Smooth muscle cell (in vitro differentiated cells): Measurements from ENCODE around the gene USP43. TPM values are rescaled to one million over a fixed set of nuclear protein-coding genes. Genes with fewer than 3 reads are reported as not detected.
"Not testable (repeated sequence)": the region's sequence is repeated elsewhere in the genome, so short reads cannot be mapped to it uniquely, and the experiment has no call there.

Source experiments
- DNase-seq: peaks from one replicate; lab custom pipeline; 2025; ENCODE audit not compliant: unreplicated experiment; lab: John Stamatoyannopoulos, UW
- H2AFZ ChIP-seq: fragments of 200-600 bp; sonication (generic); 2 replicates; pipeline ENCODE4 v1.6.0; 2016; ENCODE audit warnings: antibody characterized with exemption, low read depth, mild to moderate bottlenecking
- H3F3A ChIP-seq: fragments of 200-600 bp; sonication (generic); 2 replicates; pipeline ENCODE4 v1.6.0; 2017; ENCODE audit warnings: antibody characterized with exemption, low read depth
- H3K27ac ChIP-seq: fragments of 200-600 bp; sonication (generic); 2 replicates; pipeline ENCODE4 v1.5.1; 2016; ENCODE audit warnings: low read depth, mild to moderate bottlenecking
- H3K27me3 ChIP-seq: fragments of 200-600 bp; sonication (generic); 2 replicates; pipeline ENCODE4 v1.6.1; 2016; ENCODE audit warnings: low read depth, mild to moderate bottlenecking
- H3K36me3 ChIP-seq: fragments of 200-600 bp; sonication (generic); 2 replicates; pipeline ENCODE4 v1.5.1; 2016; ENCODE audit warnings: low read depth
- H3K4me1 ChIP-seq: fragments of 200-600 bp; sonication (generic); 2 replicates; pipeline ENCODE4 v1.5.1; 2016; ENCODE audit warnings: low read depth
- H3K4me2 ChIP-seq: fragments of 200-600 bp; sonication (generic); 2 replicates; pipeline ENCODE4 v1.6.0; 2016; ENCODE audit warnings: mild to moderate bottlenecking
- H3K4me3 ChIP-seq: fragments of 200-600 bp; sonication (generic); 2 replicates; pipeline ENCODE4 v1.5.1; 2016; ENCODE audit warnings: mild to moderate bottlenecking
- H3K79me2 ChIP-seq: fragments of 200-600 bp; sonication (generic); 2 replicates; pipeline ENCODE4 v1.6.0; 2016; ENCODE audit warnings: low read depth, mild to moderate bottlenecking
- H3K9ac ChIP-seq: fragments of 200-600 bp; sonication (generic); 2 replicates; pipeline ENCODE4 v1.6.0; 2016; ENCODE audit warnings: low read depth
- H3K9me3 ChIP-seq: fragments of 200-600 bp; sonication (generic); replicated peaks from 2 replicates; pipeline ENCODE4 v1.5.1; 2016; ENCODE audit warnings: low read depth
- H4K20me1 ChIP-seq: fragments of 200-600 bp; sonication (generic); 2 replicates; pipeline ENCODE4 v1.6.0; 2016; ENCODE audit warnings: low read depth
- CTCF ChIP-seq: fragments of 200-600 bp; sonication (generic); IDR thresholded peaks from 2 replicates; pipeline ENCODE4 v1.5.1; 2017; ENCODE audit warnings: borderline replicate concordance, mild to moderate bottlenecking, antibody characterized with exemption; ENCODE audit not compliant: insufficient read depth, poor library complexity, severe bottlenecking
- WGBS: methylation state at CpG from one replicate; pipeline ENCODE4 v1.1.7; 2016; ENCODE audit warnings: low lambda C conversion rate; 5-methylcytosine and 5-hydroxymethylcytosine counted together
- polyA plus RNA-seq: library from polyadenylated mRNA; unstranded; fragments of >200 nt; fragmentation: Nextera tagmentation; extraction: Ambion mirVana; gene quantifications from 2 replicates; pipeline ENCODE4 v1.2.1, GENCODE V29; 2016
- total RNA-seq: library from RNA; depleted of rRNA; stranded (reverse); fragments of >200 nt; gene quantifications from 2 replicates; pipeline ENCODE4 v1.2.3, GENCODE V29; 2014

The USP43 gene
- total and polyA plus RNA-seq, 2 experiments from 2014 or later, result 2.0 to 2.7 TPM

- Histone ChIP-seq H3K9me3 (no peaks in the 10 kb centered on the region), H3K36me3 (no peaks in the 10 kb centered on the region)
- WGBS, result 97% methylated on average over 6 of the region's 6 CpGs
Measured at GRCh38 chr17:9635340-9635739, 10.0 kb upstream of the USP43 start.

GRCh38 chr17:9636501-9636900, 8.8 kb upstream of the USP43 start:
- no peak overlapping the region for H3K9ac ChIP-seq

More at GRCh38 chr17:9635340-9635739, 10.0 kb upstream of the USP43 start:
- DNase-seq, result no peak
- Histone ChIP-seq H3K4me1 (no peaks in the 10 kb centered on the region), H3K27me3 (no peaks in the 10 kb centered on the region), H4K20me1 (no peaks in the 10 kb centered on the region), H3F3A (no peaks in the 10 kb centered on the region), H2AFZ (no peak overlapping the region), H3K27ac (no peak overlapping the region), H3K79me2 (no peaks in the 10 kb centered on the region), H3K9ac (no peak overlapping the region), H3K4me2 (no peak overlapping the region), H3K4me3 (no peak overlapping the region)
- TF ChIP-seq CTCF, result no peak

DNA sequence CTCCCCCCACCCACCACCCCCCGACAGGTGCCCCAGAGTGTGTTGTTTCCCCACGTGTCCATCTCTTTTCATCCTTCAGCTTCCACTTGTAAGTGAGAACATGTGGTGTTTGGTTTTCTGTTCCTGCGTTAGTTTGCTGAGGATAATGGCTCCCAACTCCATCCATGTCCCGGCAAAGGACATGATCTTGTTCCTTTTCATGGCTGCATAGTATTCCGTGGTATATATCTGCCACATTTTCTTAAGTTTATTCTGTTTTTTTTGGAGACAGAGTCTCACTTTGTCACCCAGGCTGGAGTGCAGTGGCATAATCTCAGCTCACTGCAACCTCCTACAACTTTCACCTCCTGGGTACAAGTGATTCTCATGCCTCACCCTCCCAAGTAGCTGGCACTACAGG, 4.9 kb upstream of the USP43 start:
- not testable (repeated sequence) for H3K4me2 ChIP-seq, H3K27ac ChIP-seq, H3K27me3 ChIP-seq, H2AFZ ChIP-seq, H3K4me1 ChIP-seq, H3K9me3 ChIP-seq, H3K79me2 ChIP-seq, H3K36me3 ChIP-seq, H3F3A ChIP-seq, H3K4me3 ChIP-seq, H3K9ac ChIP-seq, DNase-seq, H4K20me1 ChIP-seq
- whole genome bisulfite sequencing, result 94% methylated on average over 5 of the region's 5 CpGs

More at GRCh38 chr17:9636501-9636900, 8.8 kb upstream of the USP43 start:
- WGBS, result 95% methylated on average over 12 of the region's 12 CpGs
- Histone ChIP-seq H4K20me1 (no peaks in the 10 kb centered on the region), H3F3A (no peaks in the 10 kb centered on the region), H3K79me2 (no peaks in the 10 kb centered on the region), H3K4me1 (no peaks in the 10 kb centered on the region), H2AFZ (no peak overlapping the region), H3K36me3 (no peaks in the 10 kb centered on the region), H3K4me3 (no peak overlapping the region), H3K27ac (no peak overlapping the region), H3K9me3 (no peaks in the 10 kb centered on the region), H3K27me3 (no peaks in the 10 kb centered on the region), H3K4me2 (no peak overlapping the region)
- TF ChIP-seq CTCF, result no peak
- DNase-seq, result no peak

DNA sequence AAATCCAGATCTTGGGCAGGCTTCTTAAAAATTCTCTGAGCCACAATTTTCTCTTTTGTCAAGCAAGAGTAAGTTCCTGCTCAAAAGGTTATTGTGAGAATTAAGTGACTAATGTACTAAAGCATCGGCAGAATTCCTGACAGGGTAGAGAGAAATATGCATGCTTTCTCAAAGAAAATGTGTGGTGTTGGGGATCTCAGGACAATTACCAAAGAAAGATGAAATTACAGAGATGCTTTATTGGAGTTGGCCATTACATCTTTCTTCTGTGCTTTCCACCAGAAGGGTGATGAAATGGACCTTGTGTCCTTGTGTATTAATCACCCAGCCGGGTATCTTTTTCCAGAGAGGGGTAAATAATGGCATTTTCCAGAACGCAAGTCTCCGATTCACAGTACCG, 1.7 kb upstream of the USP43 start:
- Histone ChIP-seq H4K20me1 (no peaks in the 10 kb centered on the region), H3K9ac (no peak overlapping the region), H3F3A (peaks cover 9% of the 10 kb centered on the region), H3K4me3 (no peak overlapping the region), H3K27ac (no peak overlapping the region), H3K79me2 (no peaks in the 10 kb centered on the region), H3K27me3 (no peaks in the 10 kb centered on the region), H3K4me1 (peaks cover 20% of the 10 kb centered on the region), H2AFZ (no peak overlapping the region), H3K4me2 (no peak overlapping the region), H3K9me3 (no peaks in the 10 kb centered on the region), H3K36me3 (no peaks in the 10 kb centered on the region)
- TF ChIP-seq CTCF, result no peak
- 87% methylated on average over 5 of the region's 5 CpGs for whole genome bisulfite sequencing
- no peak for DNase-seq
